Measurements from ENCODE around the gene SLC35E4.
"Not testable (repeated sequence)": the region's sequence is repeated elsewhere in the genome, so short reads cannot be mapped to it uniquely, and the experiment has no call there.

Gene SLC35E4, protein sequence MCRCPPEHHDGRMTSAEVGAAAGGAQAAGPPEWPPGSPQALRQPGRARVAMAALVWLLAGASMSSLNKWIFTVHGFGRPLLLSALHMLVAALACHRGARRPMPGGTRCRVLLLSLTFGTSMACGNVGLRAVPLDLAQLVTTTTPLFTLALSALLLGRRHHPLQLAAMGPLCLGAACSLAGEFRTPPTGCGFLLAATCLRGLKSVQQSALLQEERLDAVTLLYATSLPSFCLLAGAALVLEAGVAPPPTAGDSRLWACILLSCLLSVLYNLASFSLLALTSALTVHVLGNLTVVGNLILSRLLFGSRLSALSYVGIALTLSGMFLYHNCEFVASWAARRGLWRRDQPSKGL

DNA sequence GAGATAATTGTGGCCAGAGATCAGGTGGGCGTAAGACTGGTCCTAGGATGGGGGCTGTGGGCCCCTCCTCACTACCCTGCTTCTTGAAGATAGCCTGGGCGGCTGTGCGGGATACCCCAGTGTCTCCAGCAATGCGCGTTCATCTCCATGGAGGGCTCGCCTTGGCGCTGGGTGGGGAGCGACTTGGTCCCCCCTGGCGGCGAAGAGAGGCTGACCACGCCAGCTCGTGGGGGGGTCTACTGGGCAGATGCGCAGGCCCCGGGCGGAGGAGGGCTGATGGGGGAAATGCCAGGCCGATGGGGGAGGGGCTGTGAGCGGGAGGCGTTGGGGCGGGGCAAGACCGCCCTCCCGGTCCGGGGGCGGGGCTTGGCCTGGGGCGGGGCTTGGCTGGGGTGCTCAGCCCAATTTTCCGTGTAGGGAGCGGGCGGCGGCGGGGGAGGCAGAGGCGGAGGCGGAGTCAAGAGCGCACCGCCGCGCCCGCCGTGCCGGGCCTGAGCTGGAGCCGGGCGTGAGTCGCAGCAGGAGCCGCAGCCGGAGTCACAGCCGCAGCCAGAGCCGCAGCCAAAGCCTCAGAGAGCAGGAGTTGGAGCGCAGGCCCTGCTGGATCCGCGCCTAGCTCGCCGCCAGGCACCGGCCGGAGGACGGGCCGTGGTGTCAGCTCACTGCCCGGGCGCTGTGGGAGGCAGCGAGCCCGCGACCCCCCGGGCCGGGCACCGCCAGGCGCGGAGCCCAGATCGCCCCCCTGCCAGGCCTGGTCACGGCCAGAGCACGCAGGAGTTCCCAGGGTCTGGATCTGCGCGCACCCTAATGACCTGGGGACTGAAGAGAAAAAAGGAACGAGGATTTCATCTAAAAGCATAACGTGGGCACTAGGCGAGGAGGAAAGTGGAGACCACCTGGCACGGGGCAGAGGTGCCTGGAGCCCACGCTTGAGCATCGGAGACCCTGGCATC, at the start of gene SLC35E4:
Gene SLC35E4 (plus strand): TSS at position 509 of the 953 bp plus-strand sequence. CDS start 670 bp downstream, outside the sequence.
- peak; percentile 99 for DNase-seq (ENCODE audit: low read depth in 2 of 2)

GRCh38 chr22:30586414-30586813, 49.2 kb upstream of the SLC35E4 start:
- no peak for DNase-seq (ENCODE audit: low read depth in 2 of 2)

DNA sequence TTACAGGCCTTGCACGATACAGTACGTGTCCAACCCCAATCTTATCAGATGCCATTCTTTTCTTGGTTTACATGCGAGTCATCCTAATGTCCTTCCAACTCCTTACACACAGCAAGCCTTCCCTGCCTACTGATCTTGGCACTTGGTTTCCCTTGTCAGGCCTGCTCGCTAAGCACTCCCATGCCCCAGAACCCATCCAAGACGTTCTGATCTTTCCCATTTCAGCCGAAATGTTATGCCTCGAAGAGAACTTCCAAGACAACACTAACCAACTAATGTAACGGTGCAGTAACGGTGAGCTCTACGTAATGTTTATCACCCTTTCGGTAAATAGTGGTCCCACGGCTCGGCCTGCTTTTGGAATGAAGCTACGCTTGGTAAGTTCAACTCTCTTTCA, 44.4 kb upstream of the SLC35E4 start:
- no peak for DNase-seq (ENCODE audit: low read depth in 2 of 2)

DNA sequence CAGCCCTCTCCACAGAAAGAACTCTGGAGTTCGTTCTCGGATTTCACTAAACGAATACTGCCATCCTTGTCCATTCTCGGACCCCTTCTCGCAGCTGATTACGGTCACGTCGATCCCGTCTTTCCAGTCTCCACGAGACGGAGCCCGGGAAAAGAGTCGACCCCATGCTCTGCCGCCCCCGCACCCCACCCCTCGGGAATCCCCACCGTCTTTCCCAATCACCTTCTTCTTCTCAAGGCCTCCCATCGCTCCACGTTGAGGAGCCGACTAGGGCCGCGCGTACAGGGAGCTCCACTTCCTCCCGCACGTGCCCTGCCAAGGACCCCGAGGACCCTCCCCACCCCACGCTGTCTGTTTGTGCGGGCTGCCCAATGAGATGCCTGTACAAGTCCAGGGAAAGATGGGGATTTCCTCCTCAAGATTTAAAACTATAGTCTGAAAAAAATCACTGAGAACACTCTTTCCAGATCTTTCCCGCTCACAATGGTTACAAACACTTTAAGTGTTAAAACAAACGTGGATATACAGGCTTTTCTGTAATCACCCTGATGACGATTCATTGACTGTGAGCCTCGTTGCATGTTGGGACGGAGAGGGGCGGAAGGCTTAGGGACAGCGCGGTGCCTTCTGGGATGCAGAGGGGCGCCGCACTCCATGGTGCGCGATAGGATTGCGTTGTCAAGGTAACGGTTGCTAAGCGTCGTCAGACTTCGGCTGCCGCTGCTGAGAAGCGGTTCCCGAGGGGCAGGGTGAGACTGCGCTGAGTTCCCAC, 43.8 kb upstream of the SLC35E4 start, which contains the start of gene PES1:
Gene PES1 (minus strand): TSS at position 323 of the 772 bp plus-strand sequence. CDS start 77 bp downstream, at position 246.
- DNase-seq (ENCODE audit: low read depth in 2 of 2): peak; percentile 82 to 92

DNA sequence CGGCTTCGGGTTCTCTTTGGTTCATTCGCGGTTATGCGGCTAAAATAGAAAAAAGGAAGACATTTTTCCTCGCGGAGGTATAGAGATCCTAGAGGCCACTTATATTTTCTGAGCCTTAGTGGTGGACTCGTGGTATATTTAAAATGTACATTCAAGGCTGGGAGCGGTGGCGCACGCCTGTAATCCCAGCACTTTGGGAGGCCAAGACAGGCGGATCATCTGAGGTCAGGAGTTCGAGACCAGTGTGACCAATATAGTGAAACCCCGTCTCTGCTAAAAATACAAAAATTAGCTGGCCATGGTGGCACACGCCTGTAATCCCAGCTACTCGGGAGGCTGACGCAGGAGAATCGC, 43.2 kb upstream of the SLC35E4 start:
- DNase-seq (ENCODE audit: low read depth in 2 of 2): not testable (repeated sequence)

GRCh38 chr22:30596199-30596598, 39.4 kb upstream of the SLC35E4 start:
- no peak for DNase-seq (ENCODE audit: low read depth in 2 of 2)

DNA sequence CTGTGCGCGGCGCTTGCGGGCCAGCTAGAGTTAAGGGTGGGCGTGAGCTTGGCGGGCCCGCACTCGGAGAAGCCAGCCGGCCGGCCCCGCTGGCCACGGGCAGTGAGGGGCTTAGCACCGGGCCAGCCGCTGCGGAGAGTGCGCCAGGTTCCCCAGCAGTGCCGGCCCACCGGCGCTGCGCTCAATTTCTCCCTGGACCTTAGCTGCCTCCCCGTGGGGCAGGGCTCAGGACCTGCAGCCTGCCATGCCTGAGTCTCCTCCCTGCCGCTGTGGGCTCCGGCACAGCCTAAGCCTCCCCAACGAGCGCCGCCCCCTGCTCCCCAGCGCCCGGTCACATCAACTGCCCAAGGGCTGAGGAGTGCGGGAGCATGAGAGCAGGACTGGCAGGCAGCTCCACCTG, 38.7 kb upstream of the SLC35E4 start:
- no peak for DNase-seq (ENCODE audit: low read depth in 2 of 2)

GRCh38 chr22:30598986-30599385, 36.6 kb upstream of the SLC35E4 start:
- no peak for DNase-seq (ENCODE audit: low read depth in 2 of 2)

DNA sequence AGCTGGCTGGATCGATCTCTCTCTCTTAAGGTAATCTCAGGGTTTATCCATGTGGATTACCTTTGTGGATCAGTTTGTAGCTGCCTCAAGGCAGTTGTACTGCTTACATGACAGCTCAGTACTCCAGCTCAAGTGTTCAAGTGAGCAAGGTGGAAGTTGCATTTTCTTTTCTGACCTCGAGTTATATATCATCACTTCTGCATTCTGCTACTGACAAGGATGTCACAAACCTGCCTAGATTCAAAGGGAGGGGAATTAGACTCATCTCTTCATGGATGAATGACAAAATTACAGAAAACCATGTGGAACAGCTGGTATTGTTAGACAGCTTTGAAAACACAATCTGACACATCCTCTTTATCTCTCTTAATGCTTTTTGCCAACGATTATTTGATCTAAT, 34.7 kb upstream of the SLC35E4 start:
- DNase-seq (ENCODE audit: low read depth in 2 of 2): no peak

- DNase-seq (ENCODE audit: low read depth in 2 of 2): no peak
These were observed 34.1 kb upstream of the SLC35E4 start for GRCh38 chr22:30601464-30601863.

GRCh38 chr22:30602049-30602448, 33.5 kb upstream of the SLC35E4 start:
- DNase-seq (ENCODE audit: low read depth in 2 of 2): no peak

DNA sequence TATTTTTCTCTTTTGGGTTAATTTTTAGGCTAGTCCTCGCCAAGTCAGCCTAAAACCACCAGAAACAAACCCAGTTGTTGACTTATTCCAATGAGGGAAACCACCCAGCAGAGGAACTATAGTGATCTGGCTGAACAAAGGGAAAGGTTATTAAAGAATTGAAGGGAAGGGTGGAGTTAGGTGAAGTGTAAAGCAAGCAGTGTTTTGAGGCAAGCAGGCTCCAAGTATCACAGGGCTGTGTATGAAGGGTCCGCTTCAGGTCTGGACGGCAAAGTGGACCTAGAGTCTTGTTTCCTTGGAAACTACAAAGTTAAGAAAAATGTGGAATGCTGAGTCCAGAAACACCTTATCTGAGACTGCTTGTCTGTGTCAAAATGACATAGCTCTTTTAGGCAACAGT, 31.8 kb upstream of the SLC35E4 start:
- no peak for DNase-seq (ENCODE audit: low read depth in 2 of 2)

- no peak for DNase-seq (ENCODE audit: low read depth in 2 of 2)
These were observed 30.9 kb upstream of the SLC35E4 start for GRCh38 chr22:30604723-30605122.

- DNase-seq (ENCODE audit: low read depth in 2 of 2): no peak
These were observed 30.0 kb upstream of the SLC35E4 start for GRCh38 chr22:30605449-30606110.

- peak in 1 of 2 donors; percentile 3 for DNase-seq (ENCODE audit: low read depth in 2 of 2)
These were observed 28.9 kb upstream of the SLC35E4 start, which contains the start of gene TCN2 for GRCh38 chr22:30606455-30607299. Gene TCN2, plus strand, starts transcription at chr22:30607174. Its CDS starts 158 bp downstream, at chr22:30607332.

DNA sequence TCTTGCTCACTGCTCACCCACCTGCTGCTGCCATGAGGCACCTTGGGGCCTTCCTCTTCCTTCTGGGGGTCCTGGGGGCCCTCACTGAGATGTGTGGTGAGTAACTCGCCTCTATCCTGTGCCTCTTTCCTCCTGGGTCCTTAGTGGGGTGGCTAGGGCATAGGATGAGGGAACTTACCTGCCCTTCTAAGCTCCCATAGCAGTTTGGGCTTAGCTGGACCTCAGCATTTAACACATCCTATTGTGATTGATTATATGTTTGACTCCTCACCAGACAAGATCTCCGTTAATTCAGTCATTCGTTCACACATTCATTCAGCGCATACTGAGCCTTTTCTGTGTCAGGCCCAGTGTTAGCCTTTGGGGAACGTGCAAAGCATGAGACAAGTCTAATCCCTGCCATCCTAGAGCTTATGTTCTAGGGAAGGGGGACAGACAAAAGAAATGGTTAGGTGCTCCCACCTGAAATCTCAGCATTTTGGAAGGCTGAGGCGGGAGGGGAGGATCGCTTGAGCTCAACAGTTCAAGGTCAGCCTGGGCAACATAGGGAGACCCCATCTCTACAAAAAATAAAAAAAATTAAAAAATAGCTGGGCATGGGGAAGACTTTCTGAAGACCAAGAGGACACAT, 28.2 kb upstream of the SLC35E4 start:
- DNase-seq (ENCODE audit: low read depth in 2 of 2): no peak

- no peak for DNase-seq (ENCODE audit: low read depth in 2 of 2)
These were observed 27.6 kb upstream of the SLC35E4 start for GRCh38 chr22:30607939-30608338.

DNA sequence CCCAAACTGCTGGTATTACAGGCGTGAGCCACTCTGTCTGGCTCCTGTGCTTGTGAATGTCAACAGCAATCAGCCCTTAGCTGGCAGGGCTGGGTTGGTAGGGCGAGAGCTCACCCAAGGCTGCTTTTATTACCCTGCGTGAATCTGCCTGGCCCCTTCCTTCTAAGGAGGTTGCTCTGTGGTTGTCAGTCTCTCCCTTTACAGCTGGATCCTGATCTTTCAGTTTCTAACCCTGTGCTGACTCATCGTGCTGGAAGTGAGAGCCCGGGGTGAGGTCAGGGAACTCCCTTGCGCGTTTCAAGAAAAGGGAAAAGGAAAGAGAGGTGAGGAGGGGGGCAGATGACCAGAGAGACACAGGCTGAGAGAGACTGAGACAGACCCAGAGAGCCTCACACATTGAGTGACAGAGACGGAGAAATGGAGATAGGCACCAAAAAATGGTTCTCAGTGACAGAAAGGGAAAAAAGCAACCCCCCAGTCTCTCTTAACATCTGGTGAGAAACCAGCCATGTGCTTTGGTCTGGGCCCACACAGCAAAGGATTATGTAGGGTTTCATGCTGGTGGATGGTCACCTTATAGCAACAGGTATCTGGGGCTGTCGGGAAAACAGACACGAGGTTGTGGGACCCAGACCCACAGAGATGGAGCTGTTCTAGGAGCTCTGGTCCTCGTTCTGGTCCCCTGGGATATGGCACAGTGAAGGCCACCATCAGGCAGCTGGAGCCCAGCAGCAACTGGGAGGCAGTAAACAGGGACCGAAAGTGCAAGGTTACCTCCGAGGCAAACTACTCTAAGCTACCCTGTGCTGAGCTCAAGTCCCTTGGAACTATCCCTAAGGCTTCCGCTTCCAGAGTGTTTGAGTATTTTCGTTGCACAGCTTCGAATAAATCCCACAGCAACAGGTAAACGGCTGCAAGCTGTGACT, 26.1 kb upstream of the SLC35E4 start:
- DNase-seq (ENCODE audit: low read depth in 2 of 2): no peak

DNA sequence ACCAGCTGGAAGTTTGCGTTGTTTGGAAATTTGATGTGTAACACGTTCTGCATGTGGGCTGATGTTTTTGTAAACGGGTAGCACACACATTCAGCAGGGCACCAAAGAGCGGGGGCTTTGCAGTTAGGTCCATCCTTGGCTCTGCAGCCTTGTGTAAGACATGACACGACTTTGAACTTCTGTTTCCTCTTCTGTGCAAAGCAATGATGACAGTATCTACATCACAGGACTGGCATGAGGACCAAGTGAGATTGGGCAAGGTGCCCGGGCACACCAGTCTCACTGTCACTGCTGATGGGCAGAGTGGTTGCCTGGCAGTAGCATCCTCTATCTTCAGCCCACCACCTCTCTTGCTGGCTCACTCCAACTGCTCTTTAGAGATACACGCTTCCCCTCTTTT, 25.3 kb upstream of the SLC35E4 start:
- no peak for DNase-seq (ENCODE audit: low read depth in 2 of 2)
